ENCODE data around the gene BEST4. TPM values are rescaled to one million over a fixed set of nuclear protein-coding genes. Genes with fewer than 3 reads are reported as not detected.
"Not testable (repeated sequence)": the region's sequence is repeated elsewhere in the genome, so short reads cannot be mapped to it uniquely, and the experiment has no call there.

The BEST4 gene
- total RNA-seq (2014; rRNA removed): not detected in 2 replicates
- polyA plus RNA-seq (2012): 0.10 TPM

- no peak for DNase-seq (ENCODE audit: low read depth)
These were observed at the start of gene BEST4 for GRCh38 chr1:44788120-44788860. BEST4 (minus strand) TSS chr1:44788170; CDS start chr1:44787705, 465 bp downstream.

GRCh38 chr1:44835738-44836675 lies 48.0 kb upstream of the BEST4 start:
- peak; percentile 65 for DNase-seq (ENCODE audit: low read depth)

- DNase-seq (ENCODE audit: low read depth): no peak
These were observed 46.4 kb upstream of the BEST4 start for GRCh38 chr1:44834328-44834727.

- no peak for DNase-seq (ENCODE audit: low read depth)
These were observed 44.2 kb upstream of the BEST4 start for GRCh38 chr1:44832056-44832705.

- no peak for DNase-seq (ENCODE audit: low read depth)
These were observed 43.5 kb upstream of the BEST4 start for GRCh38 chr1:44831516-44831915.

GRCh38 chr1:44830900-44831304 lies 42.9 kb upstream of the BEST4 start:
- no peak for DNase-seq (ENCODE audit: low read depth)

GRCh38 chr1:44829506-44830384 lies 41.8 kb upstream of the BEST4 start:
- DNase-seq (ENCODE audit: low read depth): no peak

GRCh38 chr1:44828841-44829440 lies 41.0 kb upstream of the BEST4 start:
- no peak for DNase-seq (ENCODE audit: low read depth)

GRCh38 chr1:44828003-44828651 lies 40.2 kb upstream of the BEST4 start:
- DNase-seq (ENCODE audit: low read depth): no peak

- no peak for DNase-seq (ENCODE audit: low read depth)
These were observed 39.4 kb upstream of the BEST4 start for GRCh38 chr1:44827197-44828002.

GRCh38 chr1:44826375-44827196 lies 38.6 kb upstream of the BEST4 start:
- DNase-seq (ENCODE audit: low read depth): no peak

GRCh38 chr1:44824392-44824791 lies 36.4 kb upstream of the BEST4 start:
- not testable (repeated sequence) for DNase-seq (ENCODE audit: low read depth)

GRCh38 chr1:44822981-44823451 lies 35.0 kb upstream of the BEST4 start:
- no peak for DNase-seq (ENCODE audit: low read depth)

- DNase-seq (ENCODE audit: low read depth): no peak
These were observed 34.2 kb upstream of the BEST4 start for GRCh38 chr1:44822131-44822701.

GRCh38 chr1:44821240-44821715 lies 33.3 kb upstream of the BEST4 start:
- DNase-seq (ENCODE audit: low read depth): no peak

GRCh38 chr1:44820328-44821239 lies 32.6 kb upstream of the BEST4 start:
- DNase-seq (ENCODE audit: low read depth): no peak
